ENCODE data around the gene TNFRSF11A.

DNA sequence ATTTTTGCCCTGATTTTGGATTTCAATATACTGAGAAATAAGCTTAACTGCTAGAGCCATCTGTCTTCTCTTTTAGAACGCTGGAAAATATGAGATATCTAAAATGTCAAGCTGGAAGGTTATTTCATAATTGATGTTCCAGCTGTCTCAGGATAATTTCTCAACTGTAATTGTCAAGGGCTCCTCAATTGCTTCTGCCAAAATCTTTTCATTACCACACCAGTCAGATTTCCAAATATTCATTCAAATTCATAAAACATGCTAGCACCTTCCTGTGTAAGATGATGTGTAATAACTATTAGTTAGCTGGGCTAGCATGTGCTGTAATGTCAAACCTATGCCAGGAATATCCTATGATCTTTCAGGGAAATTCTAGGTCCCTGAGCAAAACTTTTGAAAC, 88.1 kb downstream of the TNFRSF11A start:
- TF ChIP-seq, protein P1, sequence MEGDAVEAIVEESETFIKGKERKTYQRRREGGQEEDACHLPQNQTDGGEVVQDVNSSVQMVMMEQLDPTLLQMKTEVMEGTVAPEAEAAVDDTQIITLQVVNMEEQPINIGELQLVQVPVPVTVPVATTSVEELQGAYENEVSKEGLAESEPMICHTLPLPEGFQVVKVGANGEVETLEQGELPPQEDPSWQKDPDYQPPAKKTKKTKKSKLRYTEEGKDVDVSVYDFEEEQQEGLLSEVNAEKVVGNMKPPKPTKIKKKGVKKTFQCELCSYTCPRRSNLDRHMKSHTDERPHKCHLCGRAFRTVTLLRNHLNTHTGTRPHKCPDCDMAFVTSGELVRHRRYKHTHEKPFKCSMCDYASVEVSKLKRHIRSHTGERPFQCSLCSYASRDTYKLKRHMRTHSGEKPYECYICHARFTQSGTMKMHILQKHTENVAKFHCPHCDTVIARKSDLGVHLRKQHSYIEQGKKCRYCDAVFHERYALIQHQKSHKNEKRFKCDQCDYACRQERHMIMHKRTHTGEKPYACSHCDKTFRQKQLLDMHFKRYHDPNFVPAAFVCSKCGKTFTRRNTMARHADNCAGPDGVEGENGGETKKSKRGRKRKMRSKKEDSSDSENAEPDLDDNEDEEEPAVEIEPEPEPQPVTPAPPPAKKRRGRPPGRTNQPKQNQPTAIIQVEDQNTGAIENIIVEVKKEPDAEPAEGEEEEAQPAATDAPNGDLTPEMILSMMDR (IDR thresholded peaks at IDR 0.05): no peak
- TF ChIP-seq POLR2A (IDR thresholded peaks at IDR 0.05): no peak
